Endothelial cell (in vitro differentiated cells): Measurements from ENCODE around the gene DIS3L2. TPM values are rescaled to one million over a fixed set of nuclear protein-coding genes. Genes with fewer than 3 reads are reported as not detected.

Source experiments
- DNase-seq: peaks from one replicate; pipeline ENCODE4 v3.0.0; 2021; ENCODE audit warnings: low spot score
- H3K27ac Mint-ChIP-seq: one replicate; pipeline ENCODE4 v1.8.0; 2021; ENCODE audit warnings: mixed read lengths, inconsistent platforms; ENCODE audit not compliant: unreplicated experiment
- H3K27me3 Mint-ChIP-seq: one replicate; pipeline ENCODE4 v1.8.0; 2021; ENCODE audit warnings: mild to moderate bottlenecking, moderate library complexity, mixed read lengths, inconsistent platforms; ENCODE audit not compliant: unreplicated experiment
- H3K36me3 Mint-ChIP-seq: one replicate; pipeline ENCODE4 v1.8.0; 2021; ENCODE audit warnings: mild to moderate bottlenecking, low read depth, mixed read lengths, inconsistent platforms; ENCODE audit not compliant: unreplicated experiment
- H3K4me1 Mint-ChIP-seq: one replicate; pipeline ENCODE4 v1.8.0; 2021; ENCODE audit warnings: mild to moderate bottlenecking, mixed read lengths, inconsistent platforms; ENCODE audit not compliant: unreplicated experiment
- H3K4me3 Mint-ChIP-seq: one replicate; pipeline ENCODE4 v1.8.0; 2021; ENCODE audit warnings: mild to moderate bottlenecking, mixed read lengths, inconsistent platforms; ENCODE audit not compliant: unreplicated experiment
- H3K9me3 Mint-ChIP-seq: one replicate; pipeline ENCODE4 v1.8.0; 2021; ENCODE audit warnings: mixed read lengths, inconsistent platforms; ENCODE audit not compliant: unreplicated experiment
- total RNA-seq: library from RNA; stranded (reverse); fragmentation: NEBNext Ultra II Directional; extraction: Animal tissue kit (Norgen Biotek cat#: 25700); gene quantifications from one replicate; pipeline ENCODE4 v1.2.1, GENCODE V29; 2021; ENCODE audit not compliant: unreplicated experiment
- TF ChIP-seq, protein P1 (sequence below): fragments of 200-600 bp; sonication (generic); IDR thresholded peaks from one replicate; pipeline ENCODE4 v1.5.0; 2021; ENCODE audit warnings: antibody characterized with exemption; ENCODE audit not compliant: unreplicated experiment

DIS3L2 gene
- total RNA-seq, 1 donor from 2014 or later, result 42.1 TPM

DNA sequence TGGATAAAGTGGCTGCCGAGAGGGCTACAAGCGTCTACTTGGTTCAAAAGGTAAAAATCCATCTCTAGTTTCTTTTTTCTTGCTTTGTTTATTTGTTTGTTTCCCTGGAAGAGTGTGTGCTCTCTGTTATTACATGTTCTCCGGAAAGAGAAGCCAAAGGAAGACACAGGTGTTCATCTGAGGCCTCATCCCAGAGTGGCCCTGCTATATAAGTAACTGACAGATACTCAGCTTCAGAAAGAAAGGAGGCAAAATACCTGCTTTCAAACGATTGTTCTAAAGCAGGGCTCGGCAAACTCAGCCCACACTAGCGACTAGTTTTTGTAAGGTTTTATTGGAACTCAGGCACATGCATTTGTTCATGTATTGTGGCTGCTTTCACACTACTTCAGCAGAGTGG, 277.1 kb downstream of the DIS3L2 start:
- Mint-ChIP-seq H3K27me3 (peaks cover 2% of the 10 kb centered on the region), H3K4me3 (no peak overlapping the region), H3K4me1 (peaks cover 15% of the 10 kb centered on the region), H3K27ac (no peak overlapping the region), H3K9me3 (no peaks in the 10 kb centered on the region), H3K36me3 (peaks cover 16% of the 10 kb centered on the region)
- TF ChIP-seq, protein P1, sequence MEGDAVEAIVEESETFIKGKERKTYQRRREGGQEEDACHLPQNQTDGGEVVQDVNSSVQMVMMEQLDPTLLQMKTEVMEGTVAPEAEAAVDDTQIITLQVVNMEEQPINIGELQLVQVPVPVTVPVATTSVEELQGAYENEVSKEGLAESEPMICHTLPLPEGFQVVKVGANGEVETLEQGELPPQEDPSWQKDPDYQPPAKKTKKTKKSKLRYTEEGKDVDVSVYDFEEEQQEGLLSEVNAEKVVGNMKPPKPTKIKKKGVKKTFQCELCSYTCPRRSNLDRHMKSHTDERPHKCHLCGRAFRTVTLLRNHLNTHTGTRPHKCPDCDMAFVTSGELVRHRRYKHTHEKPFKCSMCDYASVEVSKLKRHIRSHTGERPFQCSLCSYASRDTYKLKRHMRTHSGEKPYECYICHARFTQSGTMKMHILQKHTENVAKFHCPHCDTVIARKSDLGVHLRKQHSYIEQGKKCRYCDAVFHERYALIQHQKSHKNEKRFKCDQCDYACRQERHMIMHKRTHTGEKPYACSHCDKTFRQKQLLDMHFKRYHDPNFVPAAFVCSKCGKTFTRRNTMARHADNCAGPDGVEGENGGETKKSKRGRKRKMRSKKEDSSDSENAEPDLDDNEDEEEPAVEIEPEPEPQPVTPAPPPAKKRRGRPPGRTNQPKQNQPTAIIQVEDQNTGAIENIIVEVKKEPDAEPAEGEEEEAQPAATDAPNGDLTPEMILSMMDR, result no peak
- DNase-seq, result no peak

DNA sequence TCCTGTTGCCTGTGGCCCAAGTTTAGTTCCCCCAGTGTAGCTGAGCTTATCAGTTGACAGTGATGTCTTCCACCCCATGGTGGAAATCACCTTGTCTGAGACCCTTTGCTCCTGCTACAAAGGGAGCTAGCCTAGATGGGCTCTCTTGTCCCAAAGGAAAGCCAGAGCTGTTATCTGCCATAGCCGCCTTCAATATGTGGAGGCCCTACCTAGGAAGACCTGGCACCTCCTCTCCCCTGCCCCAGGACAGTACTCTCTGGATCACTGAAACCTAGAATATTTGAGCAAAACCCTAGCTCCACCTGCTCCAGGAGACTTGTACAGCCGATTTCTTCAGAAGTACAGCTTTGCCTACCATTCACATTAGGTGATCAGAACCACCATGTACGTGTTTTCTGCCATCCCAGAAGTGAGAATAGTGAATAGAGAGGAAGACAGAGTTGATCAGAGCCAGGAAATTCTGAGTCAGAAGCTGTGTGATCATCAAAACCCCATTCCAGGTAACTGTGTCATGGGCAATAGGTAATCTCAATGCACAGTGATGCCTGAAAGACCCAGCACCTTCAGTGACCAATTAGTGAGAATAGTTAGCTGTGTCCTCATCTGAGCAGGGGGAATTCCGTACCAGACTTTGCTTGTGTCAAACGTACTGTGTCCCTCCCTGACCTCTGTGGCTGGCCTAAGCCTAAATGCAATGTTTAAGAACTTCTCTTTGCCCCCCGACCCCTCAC, 278.6 kb downstream of the DIS3L2 start:
- no peak overlapping the region for H3K4me3 Mint-ChIP-seq
- TF ChIP-seq, protein P1, result no peak
- H3K36me3 Mint-ChIP-seq, result peaks cover 16% of the 10 kb centered on the region
- peaks cover 15% of the 10 kb centered on the region for H3K4me1 Mint-ChIP-seq
- no peak overlapping the region for H3K27ac Mint-ChIP-seq
- no peak for DNase-seq
- H3K27me3 Mint-ChIP-seq, result peaks cover 2% of the 10 kb centered on the region
- no peaks in the 10 kb centered on the region for H3K9me3 Mint-ChIP-seq

DNA sequence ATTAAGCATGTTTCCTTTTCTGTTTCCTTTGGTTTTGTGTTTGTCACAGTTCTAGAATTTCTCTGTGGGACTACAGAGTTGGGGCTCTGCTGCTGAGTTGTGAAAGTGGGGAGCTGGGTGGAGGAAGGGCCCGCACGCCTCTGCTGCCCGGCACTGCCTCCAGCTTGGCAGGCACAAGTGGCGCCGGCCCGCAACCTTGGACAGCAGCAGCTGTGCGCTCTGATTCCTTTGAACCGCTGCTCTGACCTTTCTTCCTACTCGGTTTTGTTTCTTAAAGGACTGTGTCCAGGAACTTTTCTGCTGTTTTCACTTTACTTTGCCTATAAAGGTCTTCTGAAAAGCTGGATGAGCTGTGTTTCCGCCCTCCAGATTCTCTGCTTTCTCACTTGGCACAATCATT, 279.4 kb downstream of the DIS3L2 start:
- no peak for DNase-seq
- TF ChIP-seq, protein P1, result no peak
- no peaks in the 10 kb centered on the region for H3K9me3 Mint-ChIP-seq
- H3K36me3 Mint-ChIP-seq, result peaks cover 16% of the 10 kb centered on the region
- H3K4me1 Mint-ChIP-seq, result peaks cover 15% of the 10 kb centered on the region
- peaks cover 2% of the 10 kb centered on the region for H3K27me3 Mint-ChIP-seq
- H3K4me3 Mint-ChIP-seq, result no peak overlapping the region
- H3K27ac Mint-ChIP-seq, result no peak overlapping the region

DNA sequence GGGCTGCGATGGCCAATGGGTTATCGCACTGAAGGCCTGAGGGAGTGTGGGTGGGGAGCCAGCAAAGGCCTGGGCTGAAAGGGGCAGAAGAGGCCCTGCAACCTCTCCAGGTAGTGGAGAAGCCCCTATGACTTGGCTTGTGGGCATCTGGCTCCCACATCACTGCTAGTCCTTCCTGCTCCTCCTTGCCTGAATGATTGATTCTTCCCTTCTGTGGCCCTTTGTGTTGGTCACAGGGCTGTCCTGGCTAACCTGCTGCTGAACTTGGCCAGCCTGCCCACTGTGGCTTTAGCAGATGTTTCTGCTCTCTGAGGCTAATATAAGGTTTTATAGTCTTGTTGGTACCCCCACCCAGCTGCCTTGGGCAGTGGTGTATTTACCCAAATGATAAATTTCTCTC, 280.8 kb downstream of the DIS3L2 start:
- Mint-ChIP-seq H3K27me3 (peaks cover 2% of the 10 kb centered on the region), H3K4me1 (peaks cover 13% of the 10 kb centered on the region), H3K27ac (no peak overlapping the region), H3K36me3 (peaks cover 16% of the 10 kb centered on the region), H3K4me3 (no peak overlapping the region), H3K9me3 (no peaks in the 10 kb centered on the region)
- DNase-seq, result no peak
- TF ChIP-seq, protein P1, result no peak

DNA sequence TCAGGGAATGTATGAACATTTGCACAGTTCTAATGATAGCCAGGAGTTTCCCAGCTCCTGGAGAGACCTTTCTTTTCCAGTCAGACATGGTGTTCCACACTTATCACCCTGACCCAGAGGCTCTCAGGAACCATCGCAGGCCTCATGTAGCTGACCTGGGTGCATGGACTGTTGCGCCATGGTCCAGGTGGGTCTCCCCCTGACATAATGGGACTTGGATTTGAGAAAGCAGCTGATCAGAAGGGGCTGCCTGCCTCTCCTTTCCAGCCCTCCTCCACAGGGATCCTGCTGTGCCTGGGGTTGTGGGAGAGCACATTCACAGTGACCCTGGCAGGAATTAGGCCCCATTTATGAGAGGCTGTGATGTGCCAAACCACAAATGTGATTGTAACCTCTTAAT, 283.6 kb downstream of the DIS3L2 start:
- DNase-seq, result no peak
- Mint-ChIP-seq H3K4me3 (no peak overlapping the region), H3K36me3 (peaks cover 17% of the 10 kb centered on the region), H3K4me1 (no peaks in the 10 kb centered on the region), H3K27ac (no peak overlapping the region), H3K27me3 (no peaks in the 10 kb centered on the region), H3K9me3 (no peaks in the 10 kb centered on the region)
- TF ChIP-seq, protein P1, result no peak
